Erythroblast (primary cell): ENCODE data around the gene BCL2L11.

Experiments used
- DNase-seq, 2 experiments: peaks; one replicate each; lab custom pipeline; 2025; lab: John Stamatoyannopoulos, UW
- GATA1 ChIP-seq: IDR thresholded peaks from 2 replicates; pipeline ENCODE4 v1.6.1; 2011; ENCODE audit warnings: low read depth, mild to moderate bottlenecking, control low read depth, low read length, moderate library complexity
- POLR2A ChIP-seq: IDR thresholded peaks from 2 replicates; pipeline ENCODE4 v1.6.1; 2011; ENCODE audit warnings: mild to moderate bottlenecking, low read length

The BCL2L11 gene

DNA sequence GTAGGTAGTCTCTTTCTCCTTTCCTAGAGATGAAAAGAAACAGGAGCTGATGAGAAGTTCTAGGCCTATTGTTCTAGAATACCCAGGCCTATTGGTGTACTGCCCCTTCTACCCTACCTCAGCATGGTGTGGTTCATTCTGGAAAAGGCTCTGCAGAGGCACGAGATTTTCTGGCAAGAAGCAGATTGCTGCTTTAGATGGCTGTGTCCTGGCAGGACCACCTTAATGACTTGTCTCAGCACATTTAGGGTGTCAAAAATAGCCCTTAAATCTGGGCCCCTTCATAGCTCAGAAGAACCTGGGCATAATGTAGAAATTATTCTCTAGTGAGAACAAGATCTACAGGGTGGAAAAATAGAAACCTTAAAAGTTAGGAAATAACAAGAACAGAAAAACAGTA lies 87.9 kb downstream of the BCL2L11 start:
- no peak for TF ChIP-seq GATA1
- no peak for TF ChIP-seq POLR2A
- no peak for DNase-seq

GRCh38 chr2:111209045-111209514 lies 88.4 kb downstream of the BCL2L11 start:
- no peak for TF ChIP-seq POLR2A
- TF ChIP-seq GATA1, result no peak
- no peak for DNase-seq

- DNase-seq, result no peak
- no peak for TF ChIP-seq POLR2A
- TF ChIP-seq GATA1, result no peak
Observed at GRCh38 chr2:111210036-111210435, 89.3 kb downstream of the BCL2L11 start.

DNA sequence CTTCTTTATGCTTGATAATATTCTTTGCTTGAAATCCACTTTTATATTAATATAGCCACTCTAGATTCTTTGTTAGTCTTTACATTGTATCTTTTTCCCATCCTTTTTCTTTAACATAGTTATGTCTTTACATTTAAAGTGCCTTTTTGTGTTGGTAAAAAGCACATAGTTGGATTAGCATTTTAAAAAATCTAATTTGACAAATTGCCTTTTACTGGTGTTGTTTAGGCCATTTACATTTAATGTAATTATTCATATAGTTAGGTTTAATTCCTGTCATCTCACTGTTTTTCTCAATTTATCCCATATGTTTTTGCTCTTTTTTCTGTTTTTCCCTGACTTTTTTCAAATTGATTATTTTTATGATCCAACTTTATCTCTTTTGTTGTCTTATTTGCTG lies 93.2 kb downstream of the BCL2L11 start:
- DNase-seq, result no peak
- no peak for TF ChIP-seq GATA1
- TF ChIP-seq POLR2A, result no peak

GRCh38 chr2:111216811-111217652 lies 96.3 kb downstream of the BCL2L11 start:
- no peak for DNase-seq
- TF ChIP-seq POLR2A (no peak), GATA1 (no peak)
